Lower leg skin (tissue), 4 donors: Measurements from ENCODE around the gene LRRIQ4. TPM values are rescaled to one million over a fixed set of nuclear protein-coding genes. Genes with fewer than 3 reads are reported as not detected.

Experiments used
- DNase-seq, 2 donors: peaks; one replicate each; pipeline ENCODE4 v3.0.0-alpha.2; 2019; ENCODE audit warnings: low spot score in 2 of 2
- H3K4me3 ChIP-seq: fragments of 200-600 bp; sonication (generic); 2 replicates; pipeline ENCODE4 v1.5.1; 2017; ENCODE audit warnings: mild to moderate bottlenecking, low read depth; ENCODE audit not compliant: poor library complexity, severe bottlenecking
- POLR2A ChIP-seq, 2 donors: fragments of 450-650 bp; IDR thresholded peaks; one replicate each; pipeline ENCODE4 v1.6.1; 2016 to 2017; ENCODE audit warnings: antibody characterized with exemption in 2 of 2, mild to moderate bottlenecking in 1 of 2, moderate library complexity in 1 of 2
- WGBS, 2 donors: methylation state at CpG; one replicate each; pipeline ENCODE4 v1.1.5; 2018; 5-methylcytosine and 5-hydroxymethylcytosine counted together
- intact Hi-C: fragments of 100-400 bp; cut with DNase I; formaldehyde crosslinking; loops from one replicate; pipeline ENCODE4 v1.15.0; 2023; ENCODE audit warnings: low total_unique reads
- total RNA-seq, 4 donors: library from RNA; depleted of rRNA; stranded (reverse); fragments of >200 nt; gene quantifications; one replicate each; pipeline ENCODE4 v1.1.0, GENCODE V29; 2016
- TF ChIP-seq, protein P1 (sequence below), 3 donors: fragments of 450-650 bp; IDR thresholded peaks; one replicate each; pipeline ENCODE4 v1.5.1; 2016; ENCODE audit warnings: antibody characterized with exemption in 3 of 3, mild to moderate bottlenecking in 3 of 3, moderate library complexity in 2 of 3

LRRIQ4 gene
- total RNA-seq, 4 donors from 2014 or later, result not detected

DNA sequence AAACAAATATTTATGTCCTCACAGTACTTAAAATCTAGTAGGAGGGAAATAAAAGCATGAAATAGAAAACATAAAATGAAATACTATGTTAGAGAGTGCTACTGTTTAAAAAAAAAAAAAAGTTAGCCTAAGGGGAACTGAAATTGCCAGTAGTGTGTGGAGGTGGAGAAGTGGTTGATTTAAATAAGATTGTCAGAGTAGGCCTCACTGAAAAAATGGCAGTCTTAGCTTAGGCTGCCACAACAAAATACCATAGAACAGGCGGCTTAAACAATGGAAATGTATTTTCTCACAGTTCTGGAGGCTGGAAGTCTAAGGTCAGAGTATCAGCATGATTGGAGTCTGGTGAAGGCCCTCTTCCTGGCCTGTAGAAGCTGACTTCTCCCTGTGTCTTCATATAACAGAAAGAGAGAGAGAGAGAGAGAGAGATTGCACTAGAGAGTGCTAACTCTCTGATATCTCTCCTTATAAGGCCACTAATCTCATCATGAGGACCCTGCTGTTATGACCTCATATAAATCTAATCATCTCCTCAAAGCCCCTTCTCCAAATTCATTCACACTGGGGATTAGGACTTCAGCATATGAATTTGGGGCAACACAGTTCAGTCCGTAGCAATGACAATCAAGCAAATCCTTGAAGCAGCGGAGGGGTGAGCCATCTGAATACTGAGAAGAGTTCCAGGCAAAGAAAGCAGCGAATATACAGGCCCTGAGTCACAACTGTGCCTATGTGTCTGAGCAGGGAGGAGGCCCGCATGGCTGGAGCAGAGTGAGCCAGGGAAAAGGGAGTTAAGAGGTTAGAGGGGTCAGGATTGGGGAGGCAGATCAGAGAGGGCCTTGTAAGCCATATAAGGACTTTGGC lies 23.6 kb downstream of the LRRIQ4 start:
- no peak for DNase-seq
- 78 to 80% methylated on average over 5 of the region's 5 CpGs for WGBS, 2 donors

DNA sequence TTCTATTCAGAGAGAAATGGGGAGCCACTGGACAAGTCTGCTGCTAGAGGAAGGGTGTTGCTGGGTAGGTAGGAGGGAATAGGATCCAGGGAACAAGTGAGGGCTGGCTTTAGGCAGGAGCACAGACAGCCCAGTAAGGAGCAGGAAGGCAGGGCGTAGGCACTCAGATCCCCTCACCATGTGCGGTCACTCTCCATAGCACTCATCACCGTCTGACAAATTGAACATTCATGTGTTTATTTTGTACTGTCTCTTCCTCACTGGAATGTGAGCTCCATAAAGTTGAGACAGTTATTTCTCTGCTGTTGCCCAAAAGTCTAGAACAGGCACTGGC lies 24.2 kb downstream of the LRRIQ4 start:
- intact Hi-C loops, result no loop called here
- TF ChIP-seq, protein P1, sequence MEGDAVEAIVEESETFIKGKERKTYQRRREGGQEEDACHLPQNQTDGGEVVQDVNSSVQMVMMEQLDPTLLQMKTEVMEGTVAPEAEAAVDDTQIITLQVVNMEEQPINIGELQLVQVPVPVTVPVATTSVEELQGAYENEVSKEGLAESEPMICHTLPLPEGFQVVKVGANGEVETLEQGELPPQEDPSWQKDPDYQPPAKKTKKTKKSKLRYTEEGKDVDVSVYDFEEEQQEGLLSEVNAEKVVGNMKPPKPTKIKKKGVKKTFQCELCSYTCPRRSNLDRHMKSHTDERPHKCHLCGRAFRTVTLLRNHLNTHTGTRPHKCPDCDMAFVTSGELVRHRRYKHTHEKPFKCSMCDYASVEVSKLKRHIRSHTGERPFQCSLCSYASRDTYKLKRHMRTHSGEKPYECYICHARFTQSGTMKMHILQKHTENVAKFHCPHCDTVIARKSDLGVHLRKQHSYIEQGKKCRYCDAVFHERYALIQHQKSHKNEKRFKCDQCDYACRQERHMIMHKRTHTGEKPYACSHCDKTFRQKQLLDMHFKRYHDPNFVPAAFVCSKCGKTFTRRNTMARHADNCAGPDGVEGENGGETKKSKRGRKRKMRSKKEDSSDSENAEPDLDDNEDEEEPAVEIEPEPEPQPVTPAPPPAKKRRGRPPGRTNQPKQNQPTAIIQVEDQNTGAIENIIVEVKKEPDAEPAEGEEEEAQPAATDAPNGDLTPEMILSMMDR (IDR thresholded peaks at IDR 0.05), result no peak
- TF ChIP-seq POLR2A (IDR thresholded peaks at IDR 0.05), result no peak
- H3K4me3 ChIP-seq, result no peak overlapping the region
- DNase-seq, result no peak
- WGBS, 2 donors, result 84 to 89% methylated on average over 3 of the region's 3 CpGs

More for the DNA sequence above, 23.6 kb downstream of the LRRIQ4 start:
- no peak for TF ChIP-seq POLR2A (IDR thresholded peaks at IDR 0.05)
- TF ChIP-seq, protein P1 (IDR thresholded peaks at IDR 0.05), result no peak
- no peak overlapping the region for H3K4me3 ChIP-seq
- intact Hi-C loops, result no loop called here

DNA sequence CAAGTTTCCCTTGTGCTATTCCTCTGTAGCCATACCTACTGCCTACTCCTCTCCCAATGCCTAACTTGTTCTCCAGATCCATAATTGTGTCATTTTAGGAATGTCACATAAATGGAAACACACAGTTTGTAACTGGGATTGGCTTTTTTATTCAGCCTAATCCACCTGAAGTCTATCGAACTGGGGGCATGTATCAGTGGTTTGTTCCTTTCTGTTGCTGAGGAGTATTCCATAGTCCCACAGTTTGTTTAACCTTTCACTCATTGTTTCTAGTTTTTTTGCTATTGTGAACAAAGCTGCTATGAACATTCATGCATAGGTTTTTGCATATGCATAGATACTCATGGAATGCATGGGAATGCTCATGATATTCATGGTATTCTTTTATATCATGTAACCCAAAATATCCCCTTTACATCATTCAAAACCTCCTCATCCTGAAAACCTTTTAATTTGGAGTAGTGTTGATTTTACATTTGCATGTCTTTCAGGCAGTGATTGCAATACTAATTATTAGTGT lies 25.9 kb downstream of the LRRIQ4 start:
- intact Hi-C loops, result no loop called here
- WGBS, 2 donors, result 93 to 100% methylated on average over 1 of the region's 1 CpG
- TF ChIP-seq POLR2A (IDR thresholded peaks at IDR 0.05), result no peak
- TF ChIP-seq, protein P1 (IDR thresholded peaks at IDR 0.05), result no peak
- H3K4me3 ChIP-seq, result no peak overlapping the region
- DNase-seq, result no peak

DNA sequence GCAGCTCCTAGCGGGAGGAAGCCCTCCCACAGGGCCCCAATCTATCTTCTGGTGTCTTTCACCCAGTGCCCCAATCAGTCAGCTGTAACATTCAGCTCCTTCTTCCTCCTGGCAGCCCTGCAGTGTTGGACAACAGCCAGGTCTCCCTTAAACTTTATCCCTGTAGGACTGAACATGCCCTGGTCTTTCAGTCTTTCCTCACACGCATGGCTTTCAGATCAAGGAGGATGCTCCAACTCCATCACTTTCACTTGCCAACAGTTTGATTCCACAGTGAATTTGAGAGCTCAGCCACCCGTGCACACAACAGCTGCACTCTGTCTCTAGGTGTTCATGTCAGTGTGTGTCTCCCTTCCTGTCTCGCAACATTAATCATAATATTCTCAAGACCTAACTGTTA lies 28.5 kb downstream of the LRRIQ4 start:
- 60 to 70% methylated on average over 4 of the region's 4 CpGs for WGBS, 2 donors
- TF ChIP-seq, protein P1 (IDR thresholded peaks at IDR 0.05), result no peak
- TF ChIP-seq POLR2A (IDR thresholded peaks at IDR 0.05), result no peak
- H3K4me3 ChIP-seq, result no peak overlapping the region
- DNase-seq, result no peak
- intact Hi-C loops, result no loop called here

DNA sequence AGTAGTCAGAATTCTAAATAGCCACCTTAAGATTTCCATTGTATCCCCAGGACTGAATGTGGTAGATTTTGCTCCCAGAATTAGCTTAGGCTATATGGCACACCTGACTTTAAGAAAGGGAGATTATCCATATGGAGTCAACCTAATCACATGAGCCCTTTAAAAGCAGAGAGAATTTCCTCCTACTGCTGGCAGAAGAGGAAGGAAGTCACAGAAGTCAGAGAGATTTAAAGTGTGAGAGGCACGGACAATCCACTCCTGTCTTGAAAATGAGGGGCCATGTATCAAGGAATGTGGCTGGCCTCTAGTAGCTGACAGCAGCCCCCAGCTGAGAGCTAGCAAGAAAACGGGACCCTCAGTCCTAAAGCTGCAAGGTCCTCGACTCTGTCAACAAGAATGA lies 30.3 kb downstream of the LRRIQ4 start:
- 47 to 59% methylated on average over 3 of the region's 3 CpGs for WGBS, 2 donors
- no peak for DNase-seq
- no peak overlapping the region for H3K4me3 ChIP-seq
- no peak for TF ChIP-seq POLR2A (IDR thresholded peaks at IDR 0.05)
- TF ChIP-seq, protein P1 (IDR thresholded peaks at IDR 0.05), result no peak
- intact Hi-C loops, result no loop called here
